DMS79 (cell line): ENCODE data around the gene APBB1IP.
"Not testable (repeated sequence)": the region's sequence is repeated elsewhere in the genome, so short reads cannot be mapped to it uniquely, and the experiment has no call there.

Source experiments
- DNase-seq: peaks from one replicate; lab custom pipeline; 2025; lab: John Stamatoyannopoulos, UW

APBB1IP gene

GRCh38 chr10:26441491-26442214 is 3.5 kb downstream of the APBB1IP start:
- DNase-seq: no peak

GRCh38 chr10:26445411-26446031 is 7.4 kb downstream of the APBB1IP start:
- no peak for DNase-seq

- DNase-seq: no peak
These were observed 8.1 kb downstream of the APBB1IP start for GRCh38 chr10:26446258-26446657.

- DNase-seq: no peak
These were observed 10.2 kb downstream of the APBB1IP start for GRCh38 chr10:26448292-26448691.

- DNase-seq: no peak
These were observed 10.7 kb downstream of the APBB1IP start for GRCh38 chr10:26448706-26449435.

GRCh38 chr10:26449726-26450125 is 11.6 kb downstream of the APBB1IP start:
- no peak for DNase-seq

- no peak for DNase-seq
These were observed 13.8 kb downstream of the APBB1IP start for GRCh38 chr10:26451903-26452302.

GRCh38 chr10:26453850-26454249 is 15.7 kb downstream of the APBB1IP start:
- no peak for DNase-seq

GRCh38 chr10:26454891-26455290 is 16.8 kb downstream of the APBB1IP start:
- no peak for DNase-seq

GRCh38 chr10:26455567-26456315 is 17.6 kb downstream of the APBB1IP start:
- DNase-seq: no peak

- no peak for DNase-seq
These were observed 18.9 kb downstream of the APBB1IP start for GRCh38 chr10:26457088-26457487.

- no peak for DNase-seq
These were observed 22.6 kb downstream of the APBB1IP start for GRCh38 chr10:26460736-26461135.

GRCh38 chr10:26463986-26464385 is 25.8 kb downstream of the APBB1IP start:
- DNase-seq: no peak

- no peak for DNase-seq
These were observed 26.6 kb downstream of the APBB1IP start for GRCh38 chr10:26464632-26465280.

- DNase-seq: not testable (repeated sequence)
These were observed 28.4 kb downstream of the APBB1IP start for GRCh38 chr10:26466531-26466930.

- no peak for DNase-seq
These were observed 29.5 kb downstream of the APBB1IP start for GRCh38 chr10:26467639-26468038.

GRCh38 chr10:26468291-26468690 is 30.1 kb downstream of the APBB1IP start:
- no peak for DNase-seq

GRCh38 chr10:26468700-26469099 is 30.6 kb downstream of the APBB1IP start:
- no peak for DNase-seq

- no peak for DNase-seq
These were observed 34.3 kb downstream of the APBB1IP start for GRCh38 chr10:26472492-26472778.

- no peak for DNase-seq
These were observed 35.9 kb downstream of the APBB1IP start for GRCh38 chr10:26474026-26474425.

GRCh38 chr10:26474845-26475244 is 36.7 kb downstream of the APBB1IP start:
- not testable (repeated sequence) for DNase-seq

- DNase-seq: no peak
These were observed 37.2 kb downstream of the APBB1IP start for GRCh38 chr10:26475386-26475785.
